IPS-NIHi7 (cell line): ENCODE measurements around the gene AREL1.

Source experiments
- DNase-seq: peaks from one replicate; pipeline ENCODE4 v3.0.0; 2012; ENCODE audit warnings: mixed read lengths; ENCODE audit errors: extremely low spot score

Gene AREL1

GRCh38 chr14:74636424-74637177 lies 76.3 kb downstream of the AREL1 start:
- no peak for DNase-seq

DNA sequence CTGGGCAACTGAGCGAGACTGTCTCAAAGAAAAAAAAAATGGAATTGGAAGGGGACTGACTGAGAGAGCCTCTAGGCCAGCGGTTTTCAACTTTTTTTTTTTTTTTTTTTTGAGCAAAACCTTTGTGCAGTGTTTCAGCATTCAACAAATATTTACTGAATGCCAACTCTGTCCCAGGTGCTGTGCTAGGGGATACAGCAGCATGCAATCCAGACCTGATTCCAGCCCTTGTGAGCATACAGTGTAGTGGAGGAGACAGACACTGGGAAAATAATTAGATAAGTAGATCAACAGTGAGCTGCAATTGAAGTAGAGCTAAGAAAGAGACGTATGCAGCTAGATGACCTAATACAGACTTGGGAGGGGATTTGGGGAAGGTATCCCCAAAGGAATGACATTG lies 77.0 kb downstream of the AREL1 start:
- no peak for DNase-seq

GRCh38 chr14:74634964-74635363 lies 77.9 kb downstream of the AREL1 start:
- no peak for DNase-seq

DNA sequence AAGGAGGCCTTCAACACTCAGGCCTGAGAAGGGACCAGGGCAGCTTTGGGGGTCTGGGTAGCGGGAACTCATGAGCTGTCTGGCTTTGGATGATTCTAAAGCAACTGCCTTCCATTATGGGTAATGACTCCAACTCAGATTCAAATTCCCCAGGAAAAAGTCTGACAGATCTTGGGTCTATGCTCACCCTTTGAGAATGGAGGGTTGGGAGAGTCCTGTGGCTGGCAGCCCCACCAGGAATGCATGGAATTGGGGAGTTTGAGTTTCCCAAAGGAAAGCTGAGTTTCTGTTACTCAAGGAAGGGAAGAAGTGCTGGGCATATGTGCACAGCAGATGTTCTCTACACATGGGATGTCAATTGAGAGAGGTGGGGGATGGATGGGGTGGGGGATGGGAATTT lies 78.4 kb downstream of the AREL1 start:
- no peak for DNase-seq

GRCh38 chr14:74630881-74631690 lies 81.8 kb downstream of the AREL1 start:
- DNase-seq, result no peak

- DNase-seq, result no peak
These were observed 84.5 kb downstream of the AREL1 start for GRCh38 chr14:74628418-74628817.

DNA sequence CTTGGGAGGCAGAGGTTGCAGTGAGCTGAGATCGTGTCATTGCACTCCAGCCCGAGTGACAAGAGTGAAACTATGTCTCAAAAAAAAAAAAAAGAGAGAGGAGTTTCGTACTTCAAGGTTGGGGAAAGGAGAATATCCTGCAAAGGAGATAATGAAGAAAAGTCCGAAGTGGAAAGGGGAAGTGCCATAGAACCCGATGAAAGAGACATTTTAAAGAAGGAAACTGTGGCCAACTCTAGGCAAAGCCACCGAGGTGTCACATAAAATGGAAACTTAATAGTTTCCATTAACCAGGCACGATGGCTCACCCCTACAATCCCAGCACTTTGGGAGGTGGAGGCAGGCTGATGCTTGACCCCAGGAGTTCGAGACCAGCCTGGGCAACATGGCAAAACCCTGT lies 85.8 kb downstream of the AREL1 start:
- DNase-seq, result no peak

DNA sequence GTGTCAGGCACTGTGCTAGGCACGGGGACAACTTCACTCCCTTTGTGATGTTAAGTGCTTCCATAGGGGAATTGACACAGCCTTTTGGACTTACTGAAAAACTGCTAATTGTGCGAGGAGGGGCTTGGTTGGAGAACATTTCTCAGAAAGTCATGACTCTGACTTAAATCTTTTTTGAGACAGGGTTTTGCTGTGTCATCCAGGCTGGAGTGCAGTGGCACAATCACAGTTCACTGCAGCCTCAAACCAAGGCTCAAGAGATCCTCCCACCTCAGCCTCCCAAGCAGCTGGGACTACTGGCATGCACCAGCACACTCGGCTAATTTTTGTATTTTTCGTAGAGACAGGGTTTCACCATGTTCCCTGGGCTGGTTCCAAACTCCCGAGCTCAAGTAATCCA lies 90.6 kb downstream of the AREL1 start:
- DNase-seq, result no peak

DNA sequence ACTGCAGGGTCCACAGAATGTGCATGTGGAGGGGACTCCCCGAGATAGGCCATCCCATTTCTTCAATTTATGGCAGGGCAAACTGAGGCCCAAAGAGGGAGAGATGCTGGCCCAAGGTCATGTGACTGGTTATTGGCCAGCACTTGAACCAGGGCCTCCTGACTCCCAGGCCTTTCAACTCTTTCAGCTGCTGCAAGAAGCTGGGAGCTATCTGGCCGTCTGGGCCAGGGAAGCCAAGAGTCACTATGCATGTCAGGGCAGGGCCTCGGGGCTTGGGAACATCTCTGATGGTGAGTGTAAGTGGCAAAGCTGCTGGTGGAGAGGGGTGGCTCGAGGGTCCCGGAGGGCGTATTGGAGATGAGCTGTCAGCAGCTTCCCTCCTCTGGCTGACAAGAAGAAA lies 91.3 kb downstream of the AREL1 start:
- no peak for DNase-seq

DNA sequence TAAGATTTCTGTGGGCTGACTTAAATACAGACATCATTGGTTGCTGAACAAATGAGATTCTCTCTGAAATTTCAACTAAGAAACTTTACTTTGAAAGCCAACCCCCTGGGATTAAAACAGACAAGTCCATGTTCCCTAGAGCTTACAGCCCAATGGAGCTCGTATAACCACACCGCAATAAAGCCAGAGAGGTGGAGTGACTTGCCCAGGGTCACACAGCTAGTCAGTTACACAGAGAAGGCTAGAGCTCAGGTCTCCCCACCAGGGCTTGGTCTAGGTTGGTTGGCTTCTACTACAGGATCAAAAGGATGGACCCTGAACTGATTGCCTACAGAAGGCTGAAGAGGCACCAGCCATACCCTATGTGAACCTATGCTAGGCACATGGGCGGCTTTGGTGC lies 92.0 kb downstream of the AREL1 start:
- DNase-seq, result no peak

DNA sequence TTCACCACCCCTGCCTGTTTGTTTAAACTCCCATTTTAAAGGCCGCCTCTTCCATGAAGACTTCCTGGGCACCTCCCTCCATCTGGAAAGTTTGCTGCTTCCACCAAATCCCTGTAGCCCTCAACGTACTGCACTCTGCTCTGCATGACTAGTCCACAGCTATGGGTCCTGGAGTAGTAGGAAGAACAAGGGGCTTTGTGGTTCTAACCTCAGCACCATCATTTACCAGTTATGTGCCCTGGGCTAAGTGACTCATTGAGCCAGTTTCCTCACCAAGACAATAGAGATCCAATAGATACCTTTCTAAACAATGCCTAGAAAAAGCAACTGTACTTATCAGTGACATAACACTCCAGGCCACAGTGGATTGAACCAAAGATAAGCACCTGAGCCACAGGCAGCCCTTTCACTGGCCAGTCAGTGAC lies 92.4 kb downstream of the AREL1 start:
- DNase-seq, result no peak

DNA sequence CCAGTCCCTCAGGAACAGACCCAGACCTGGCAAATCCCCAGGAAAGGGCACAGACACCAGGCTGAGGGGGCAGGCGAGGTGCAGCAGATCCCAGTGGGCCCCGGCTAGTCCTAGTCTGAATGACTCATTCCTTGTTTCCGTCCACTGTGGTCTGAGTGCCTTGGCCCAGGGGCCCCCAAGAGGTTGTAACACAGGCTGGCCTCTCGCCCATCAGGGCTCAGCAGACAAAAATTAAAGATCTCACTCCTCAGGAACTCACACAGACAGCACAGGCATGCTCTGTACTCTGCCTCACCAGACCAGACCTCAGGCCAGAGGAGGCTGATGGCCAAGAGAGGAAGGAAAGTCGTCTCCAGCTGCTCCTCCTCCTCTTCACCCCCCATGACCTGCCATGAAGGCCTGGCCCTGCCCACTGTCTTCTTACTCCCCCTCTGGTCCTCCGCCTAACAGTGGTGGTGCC lies 93.2 kb downstream of the AREL1 start:
- no peak for DNase-seq

DNA sequence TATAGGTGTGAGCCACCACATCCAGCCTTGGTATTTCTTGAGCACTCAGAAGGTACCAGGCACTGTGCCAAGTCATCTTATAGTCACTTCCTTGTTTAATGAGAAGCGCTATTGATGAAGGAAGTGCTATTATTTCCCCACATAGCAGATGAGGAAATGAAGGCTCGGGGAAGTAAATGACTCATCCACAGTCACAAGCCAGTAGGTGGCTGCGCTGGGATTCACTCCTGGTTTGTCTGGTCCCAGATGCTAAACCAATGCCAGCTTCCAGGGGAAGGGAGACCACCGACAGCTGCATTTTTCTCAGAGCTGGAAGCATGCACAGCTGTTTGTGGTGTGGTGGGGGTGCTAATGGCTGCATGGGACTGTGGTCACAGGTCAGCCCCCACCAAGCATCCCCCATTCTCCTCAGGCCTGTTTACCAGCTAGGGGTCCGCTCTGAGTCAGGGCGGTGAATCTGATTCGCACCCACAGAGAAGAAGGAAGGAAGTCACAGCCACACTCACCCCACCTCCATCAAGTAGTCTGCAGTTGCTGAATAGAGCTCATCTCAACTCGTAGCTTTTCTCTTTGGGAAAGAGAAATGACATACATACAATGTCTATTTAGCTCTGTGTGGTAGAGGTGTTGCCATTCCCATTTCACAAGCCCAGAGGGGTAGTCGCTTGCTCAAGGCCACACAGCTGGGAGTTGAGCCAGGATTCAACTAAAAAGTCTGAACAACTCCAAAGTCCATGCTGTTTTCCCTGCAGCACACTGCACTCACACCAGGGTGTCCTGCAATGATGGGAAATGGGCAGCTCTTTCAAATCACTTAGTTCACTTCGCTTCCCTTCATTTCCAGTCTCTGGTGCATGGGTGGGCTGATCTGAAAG lies 94.6 kb downstream of the AREL1 start:
- no peak for DNase-seq

DNA sequence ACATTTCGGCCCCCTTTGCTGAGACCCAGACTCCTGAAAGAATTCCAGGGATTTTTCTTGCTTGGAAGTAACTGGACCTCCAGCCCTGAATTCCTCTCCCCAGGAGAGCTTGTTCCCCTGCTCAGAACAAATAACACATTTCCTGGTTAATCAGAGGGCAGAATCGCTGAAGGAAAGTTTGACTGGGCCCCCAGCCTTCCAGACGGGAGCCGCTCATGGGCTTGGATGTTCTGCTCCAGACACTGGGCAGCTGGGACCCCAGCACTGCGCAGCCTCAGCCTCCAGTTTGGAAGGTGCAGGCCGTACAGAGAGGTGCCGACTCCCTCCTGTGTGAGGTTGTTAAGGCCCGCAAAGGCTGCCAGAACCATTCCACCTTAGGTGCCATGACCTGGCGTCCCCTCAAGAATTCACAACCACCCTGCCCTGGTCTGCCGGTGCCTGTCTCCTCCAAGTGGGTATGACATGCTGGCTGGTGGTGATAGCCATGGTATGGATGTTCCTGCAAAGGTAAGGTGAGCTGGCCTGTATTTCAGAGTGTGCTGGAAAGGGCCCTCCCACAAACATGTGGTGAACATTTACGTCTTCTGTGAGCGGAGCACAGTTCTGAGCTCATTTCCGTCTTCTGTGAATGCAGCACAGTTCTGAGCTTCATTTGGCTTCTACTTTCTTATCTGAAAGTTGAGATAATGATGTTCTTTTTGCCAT lies 95.7 kb downstream of the AREL1 start:
- no peak for DNase-seq

GRCh38 chr14:74616507-74616906 lies 96.4 kb downstream of the AREL1 start:
- DNase-seq, result no peak

- DNase-seq, result no peak
These were observed 97.1 kb downstream of the AREL1 start for GRCh38 chr14:74615735-74616134.

DNA sequence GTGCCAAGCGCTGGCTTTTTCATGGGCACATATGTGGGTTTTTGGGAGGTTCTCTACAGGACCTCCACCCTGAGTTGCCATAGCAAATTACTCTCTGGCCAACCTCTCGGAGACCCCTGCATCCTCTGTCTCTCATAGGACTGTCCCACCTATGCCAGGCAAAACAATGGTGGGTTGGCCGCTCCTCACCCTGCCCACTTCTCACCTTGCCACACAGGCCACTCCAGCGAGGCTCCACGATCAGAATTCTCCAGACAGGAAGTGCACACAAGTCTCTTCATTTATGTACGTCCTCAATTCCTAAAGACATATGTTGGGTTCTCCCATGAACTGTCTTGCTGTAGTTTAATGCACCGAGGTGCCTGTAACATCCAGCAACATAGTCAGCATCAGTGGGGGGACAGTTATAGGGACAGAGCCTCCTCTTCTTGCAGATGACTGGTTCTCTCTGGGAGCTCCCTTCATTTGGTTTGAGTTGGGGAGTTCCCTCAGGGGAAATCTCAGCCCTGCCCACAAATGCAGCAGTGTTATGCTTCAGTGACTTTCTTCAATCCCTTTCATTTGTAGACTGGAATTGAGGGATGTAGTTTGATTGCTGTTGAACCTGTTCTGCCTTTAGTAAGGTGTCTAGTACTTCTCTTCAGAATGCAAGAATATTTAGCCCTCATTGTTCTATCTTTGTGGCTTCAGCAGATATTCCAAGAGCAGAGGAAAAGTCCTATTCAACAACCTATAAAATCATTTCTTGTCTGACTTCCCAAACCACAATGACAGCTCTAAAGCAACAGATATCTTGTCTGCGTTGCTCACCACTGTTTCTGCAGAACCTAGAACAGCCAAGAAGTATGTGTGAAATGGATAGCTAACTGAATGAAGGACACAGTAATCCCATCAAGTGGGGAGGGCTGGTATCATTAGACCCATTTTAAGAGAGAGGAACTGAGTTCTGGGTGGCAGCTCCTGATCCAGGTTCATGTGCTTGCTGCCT lies 98.1 kb downstream of the AREL1 start:
- no peak for DNase-seq

DNA sequence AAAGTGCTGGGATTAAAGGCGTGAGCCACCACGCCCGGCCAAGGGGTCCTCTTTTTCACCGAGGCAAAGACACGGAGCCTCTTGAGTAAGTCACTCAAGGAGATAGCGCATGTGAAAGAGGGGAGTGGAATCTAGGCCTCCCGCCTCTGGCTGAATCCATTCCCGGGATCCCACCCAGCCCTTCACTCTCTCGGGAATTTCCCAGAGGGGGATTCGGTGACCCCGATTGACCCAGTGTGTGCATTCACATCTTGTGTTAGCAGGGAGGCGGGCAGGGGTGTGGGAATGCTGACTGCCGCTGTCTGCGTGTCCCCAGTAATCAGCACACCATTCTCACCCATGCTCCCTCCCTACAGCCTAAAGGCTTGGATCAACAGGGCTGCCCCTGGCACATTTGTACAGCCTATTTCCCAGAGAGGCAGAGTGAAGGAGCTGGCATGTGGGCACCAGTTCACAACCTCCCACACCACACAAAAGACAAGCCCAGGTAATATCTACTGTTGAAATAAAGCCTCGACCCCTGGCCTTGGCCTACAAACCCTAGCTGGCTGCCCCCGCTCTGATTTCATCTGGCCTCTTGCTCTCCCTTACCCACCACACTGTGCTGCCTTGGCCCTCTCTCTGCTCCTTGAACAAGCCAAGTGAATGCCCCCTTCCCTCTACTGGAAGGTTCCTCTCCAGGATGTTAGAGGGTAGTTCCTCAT lies 99.5 kb downstream of the AREL1 start:
- no peak for DNase-seq

DNA sequence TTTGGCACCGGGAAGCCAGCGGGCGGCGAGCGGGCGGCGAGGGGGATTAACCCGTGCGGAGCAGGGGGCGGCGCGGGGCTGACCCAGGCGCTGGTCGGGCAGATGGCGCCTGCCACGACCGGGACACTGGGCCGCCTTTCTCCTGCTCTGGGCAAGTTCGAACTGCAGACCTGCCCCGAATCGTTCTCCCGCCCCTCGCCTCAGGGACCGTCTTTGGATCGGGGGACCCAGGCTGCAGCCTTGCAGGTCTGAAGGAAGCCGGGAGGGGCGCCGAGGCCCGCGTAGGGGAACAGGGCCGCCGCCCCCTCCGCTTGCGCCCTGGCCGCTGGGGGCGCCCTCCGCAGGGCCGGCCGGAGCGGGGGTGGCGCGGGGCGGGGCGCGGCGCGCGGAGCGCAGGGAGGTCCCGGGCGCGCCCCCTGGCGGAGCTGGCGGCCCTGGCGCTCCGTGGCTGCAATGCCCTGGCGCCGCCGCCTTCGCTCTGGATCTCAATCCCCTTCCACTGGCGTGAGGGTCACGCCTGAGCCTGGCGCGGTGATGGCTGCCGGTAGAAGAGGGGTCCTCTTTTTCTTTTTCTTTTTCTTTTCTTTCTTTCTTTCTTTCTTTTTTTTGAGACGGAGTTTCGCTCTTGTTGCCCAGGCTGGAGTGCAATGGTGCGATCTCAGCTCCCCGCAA lies 100.4 kb downstream of the AREL1 start:
- peak; percentile 88 for DNase-seq
